ENCODE data around the gene SLC28A2.

- TF ChIP-seq CTCF (optimal IDR thresholded peaks at IDR 0.05 in 1 of 3, IDR thresholded peaks at IDR 0.05 in 1 of 3, conservative IDR thresholded peaks at IDR 0.05 in 1 of 3; ENCODE audit: extremely low read depth in 1 of 3, insufficient read depth in 2 of 3, low read length in 3 of 3) (no peak), EZH2 (IDR thresholded peaks at IDR 0.05; ENCODE audit: low read length) (no peak)
These were observed 20.9 kb upstream of the SLC28A2 start for GRCh38 chr15:45231132-45231531.
